ENCODE measurements around the gene SLC6A18.

Gene SLC6A18

DNA sequence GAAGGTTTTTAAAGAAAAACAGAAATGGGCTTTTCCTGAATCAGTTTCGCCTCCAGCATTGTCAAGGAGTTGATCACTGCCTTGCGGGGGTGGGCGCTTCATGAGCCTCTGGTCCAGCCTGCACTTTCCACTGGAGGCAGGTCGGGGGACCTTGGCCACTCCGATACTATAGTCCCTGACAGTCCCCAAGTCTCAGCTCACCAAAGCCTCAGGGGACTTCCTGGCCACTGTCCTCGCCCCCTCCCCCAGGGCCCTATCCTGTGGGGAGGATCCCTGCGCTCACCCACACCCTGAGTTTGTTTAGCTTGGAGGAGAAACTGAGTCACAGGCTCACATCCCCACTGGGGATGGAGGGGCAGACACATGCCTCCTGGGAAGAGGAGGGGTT lies 22.4 kb upstream of the SLC6A18 start:
- no peak for DNase-seq (ENCODE audit: low spot score)

DNA sequence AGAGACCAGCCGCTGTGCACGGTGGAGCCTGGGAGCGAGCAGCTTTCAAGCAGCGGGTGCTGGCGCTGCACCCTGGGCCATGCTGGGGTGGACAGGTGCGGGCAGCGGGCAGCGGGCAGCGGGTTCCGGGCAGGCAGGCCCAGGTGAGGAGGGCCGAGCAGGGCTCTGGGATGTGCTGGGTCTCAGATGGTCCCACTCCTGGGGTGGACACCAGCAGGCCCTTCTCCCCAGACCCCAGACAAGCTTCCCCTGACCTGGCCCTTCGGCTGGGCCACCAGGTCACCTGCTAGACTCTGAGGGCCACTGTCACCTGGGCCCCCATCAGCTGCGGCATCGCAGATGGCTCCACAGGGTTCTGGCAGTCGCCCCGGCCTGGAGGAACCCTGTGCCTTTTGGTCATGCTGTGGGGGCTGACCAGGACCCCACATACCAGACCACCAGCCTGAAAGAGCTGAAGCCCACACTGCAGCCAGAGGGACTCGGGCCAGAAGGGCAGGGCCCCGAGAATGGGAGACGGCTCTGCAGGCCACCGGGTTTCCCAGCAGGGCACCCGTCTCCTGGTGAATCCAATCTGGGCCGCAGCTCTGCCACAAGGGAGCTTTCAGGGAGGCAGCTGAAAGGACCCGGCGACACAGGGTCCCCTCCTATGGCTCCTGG lies 21.7 kb upstream of the SLC6A18 start:
- no peak for DNase-seq (ENCODE audit: low spot score)

DNA sequence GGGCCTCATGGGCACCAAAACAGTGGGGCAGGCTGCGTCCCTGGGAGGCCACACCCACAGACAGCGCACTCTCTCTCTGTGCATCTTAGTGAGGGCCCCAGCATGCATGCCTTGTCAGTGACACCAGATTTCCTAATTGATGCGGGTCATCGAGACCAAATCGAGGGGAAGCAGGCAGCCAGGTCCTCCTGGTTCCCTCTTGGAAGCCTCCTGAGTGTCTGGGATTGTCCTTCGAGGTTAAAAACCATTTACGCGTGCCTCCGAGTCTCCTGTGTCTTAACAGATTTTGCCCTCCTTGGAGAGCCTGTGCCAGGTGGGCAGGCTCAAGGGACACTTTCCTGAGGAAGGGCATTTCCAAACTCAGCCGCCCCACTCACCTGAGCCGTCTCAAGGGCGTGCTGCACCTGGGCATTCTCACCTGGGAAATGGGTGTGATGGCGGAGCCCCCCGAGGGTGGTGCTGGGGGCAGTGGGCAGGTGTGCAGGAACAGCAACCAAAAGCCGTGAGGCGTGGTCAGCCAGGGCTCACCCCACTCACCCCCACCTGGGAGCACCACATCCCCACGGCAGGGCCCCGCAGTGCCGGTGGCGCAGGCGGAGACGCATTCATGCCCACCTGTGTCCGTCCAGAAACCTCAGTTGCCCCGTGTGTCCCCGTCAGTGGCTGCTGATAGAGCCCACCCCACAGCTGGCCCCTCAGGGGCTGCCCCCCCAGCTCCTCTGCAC lies 21.1 kb upstream of the SLC6A18 start:
- DNase-seq (ENCODE audit: low spot score) = no peak

DNA sequence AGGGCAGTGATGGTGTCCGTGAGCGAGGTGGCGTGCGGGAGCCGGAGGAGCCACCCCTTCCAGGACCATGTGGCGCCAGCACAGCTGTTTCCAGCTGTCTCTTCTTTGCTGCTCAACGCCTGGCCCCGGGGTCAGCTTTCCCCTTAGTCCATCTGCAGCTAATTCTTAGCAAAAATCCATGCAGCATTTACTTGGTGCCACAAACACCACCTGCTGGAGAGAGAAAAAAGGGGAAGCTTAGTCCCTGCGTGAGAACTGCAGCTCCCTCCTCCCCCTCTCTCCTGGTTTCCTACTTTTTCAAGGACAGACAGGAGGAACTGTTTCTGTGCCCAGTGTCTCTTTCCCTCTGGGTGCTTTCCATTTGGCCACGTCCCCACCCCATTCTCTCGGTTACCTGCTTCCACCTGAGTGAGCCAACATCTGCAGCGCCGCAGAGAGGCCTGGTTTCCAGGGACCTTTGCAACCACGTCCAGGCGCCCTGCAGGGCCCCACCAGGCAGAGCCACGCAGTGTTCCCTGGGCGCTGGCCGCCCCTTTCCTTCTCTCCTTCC lies 20.4 kb upstream of the SLC6A18 start:
- peak; percentile 28 for DNase-seq (ENCODE audit: low spot score)

DNA sequence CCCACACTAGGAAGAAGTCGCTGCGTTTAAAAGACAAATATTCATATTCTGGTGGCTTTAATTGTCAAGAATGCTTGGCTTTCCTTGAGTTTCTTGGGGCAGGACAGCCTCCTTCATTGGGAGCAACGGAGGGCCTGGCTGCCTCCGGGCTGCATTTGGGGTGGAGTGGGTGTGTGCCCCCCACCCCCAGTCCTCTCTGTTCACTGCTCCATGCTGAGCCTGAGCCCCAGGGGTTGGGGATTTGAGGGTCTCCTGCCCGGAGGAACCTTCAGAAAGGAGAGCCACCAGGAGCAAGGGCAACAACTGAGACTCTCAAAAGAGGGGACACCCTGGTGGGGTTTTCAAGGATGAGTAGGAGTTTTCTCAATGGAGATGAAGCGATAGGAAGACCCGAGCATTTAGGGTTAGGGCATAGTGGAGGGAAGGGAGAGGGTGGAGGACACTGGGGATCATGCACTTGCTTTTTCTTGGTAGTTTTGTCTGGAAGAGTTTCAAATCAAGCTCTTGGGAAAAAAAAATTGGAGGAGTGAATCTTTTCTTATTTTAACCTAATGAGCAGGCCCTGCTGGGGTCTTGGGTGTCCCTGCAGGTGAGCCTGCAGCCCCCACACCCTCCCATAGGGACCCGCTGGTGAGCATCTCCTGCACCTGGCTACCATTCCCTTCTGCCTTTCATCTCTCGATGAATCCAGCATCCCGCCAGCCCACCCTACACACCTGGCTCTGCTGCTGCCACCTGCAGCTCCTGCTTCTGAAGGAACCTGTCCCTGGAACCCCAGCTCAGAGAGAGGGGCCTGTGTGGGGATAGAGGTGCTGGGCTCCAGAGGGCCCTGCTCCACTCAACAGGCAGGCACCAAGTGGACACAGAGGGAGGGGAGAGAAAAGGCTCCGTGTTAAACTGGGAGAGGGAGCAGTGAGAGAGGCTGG lies 19.7 kb upstream of the SLC6A18 start:
- DNase-seq (ENCODE audit: low spot score) = no peak

DNA sequence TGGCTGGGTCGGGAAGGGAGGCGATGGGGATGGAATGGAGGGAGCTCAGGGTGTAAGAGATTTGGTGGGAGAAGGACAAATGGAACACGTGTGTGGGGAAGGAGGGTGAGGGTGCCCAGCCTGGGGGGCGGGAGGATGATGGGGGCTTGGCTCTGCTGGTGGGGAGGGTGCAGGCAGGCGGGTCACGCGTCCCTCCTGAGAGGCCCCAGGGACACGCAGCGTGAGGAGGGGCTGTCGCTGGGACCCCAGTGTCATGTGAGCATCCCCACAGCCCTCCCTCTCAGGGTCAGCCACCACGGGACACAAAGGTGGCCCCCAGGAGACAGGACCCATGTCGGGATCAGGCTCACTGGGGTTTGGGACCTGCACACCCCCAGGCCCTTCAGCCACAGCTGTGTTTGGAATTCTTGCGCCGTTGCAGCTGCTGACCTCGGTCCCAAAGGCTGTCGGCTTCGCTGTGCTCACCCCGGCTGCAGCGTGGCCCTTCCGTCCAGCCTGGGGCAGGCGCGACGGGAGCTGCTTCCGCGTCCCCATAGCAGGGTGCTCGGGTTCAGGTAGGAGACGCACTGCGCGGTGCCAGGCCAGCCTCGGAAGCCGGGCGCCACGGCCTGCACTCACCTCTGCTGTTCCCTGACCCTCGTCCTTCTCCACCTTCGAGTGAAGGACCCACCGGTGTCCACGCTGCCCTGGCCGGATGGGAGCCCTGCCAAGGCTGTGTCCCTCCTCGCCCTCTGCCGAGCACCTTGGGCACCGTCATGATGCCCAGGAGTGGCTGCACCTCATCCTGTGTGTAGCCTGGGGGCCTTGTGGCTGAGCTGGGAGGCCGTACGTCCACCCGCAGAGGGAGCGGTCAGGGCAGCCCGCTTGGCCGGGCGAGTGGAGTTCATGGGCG lies 18.4 kb upstream of the SLC6A18 start:
- no peak for DNase-seq (ENCODE audit: low spot score)

DNA sequence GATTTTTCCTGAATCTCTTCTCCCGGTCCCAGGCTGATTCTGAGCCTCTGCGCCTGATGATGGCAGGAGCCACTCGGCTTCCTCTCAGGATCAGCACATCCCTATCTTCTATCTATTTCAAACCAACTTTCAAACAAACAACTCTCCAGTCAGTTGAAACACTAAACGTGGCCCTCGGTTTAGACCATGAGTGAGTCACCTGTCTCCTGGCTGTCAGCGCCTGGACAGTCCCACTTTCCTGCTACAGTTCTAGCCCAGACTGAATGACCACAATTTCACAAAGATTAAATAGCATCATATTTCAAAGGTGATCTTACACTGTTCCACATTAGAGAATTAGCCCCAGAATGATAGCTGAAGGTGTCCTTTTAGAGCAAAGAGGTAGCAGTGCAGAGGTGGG lies 17.6 kb upstream of the SLC6A18 start:
- no peak for DNase-seq (ENCODE audit: low spot score)

DNA sequence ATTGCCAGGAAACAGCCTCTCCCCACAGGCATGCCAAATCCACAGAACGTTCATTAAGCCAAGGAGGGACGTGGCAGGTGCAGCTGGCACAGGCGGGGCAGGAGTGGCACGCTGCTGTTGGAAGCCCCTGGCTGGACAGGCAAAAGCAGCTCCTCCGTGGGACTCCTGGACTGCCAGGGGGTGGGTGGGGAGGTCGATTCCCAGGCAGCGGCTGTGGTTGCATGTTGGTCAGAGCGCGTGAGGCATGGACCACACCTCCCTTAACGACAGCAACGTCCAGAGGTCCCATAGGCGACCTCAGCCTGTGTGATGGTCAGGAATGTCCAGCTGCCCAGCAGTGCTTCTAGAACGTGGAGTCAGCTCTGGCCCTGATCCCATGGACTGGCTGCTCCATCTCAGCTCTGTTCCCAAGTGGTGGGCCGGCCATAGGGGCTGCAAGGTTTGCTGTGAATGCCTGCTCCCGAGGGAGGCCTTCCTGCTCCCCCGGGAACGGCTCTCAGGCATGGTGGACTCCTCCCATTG lies 16.9 kb upstream of the SLC6A18 start:
- no peak for DNase-seq (ENCODE audit: low spot score)

DNA sequence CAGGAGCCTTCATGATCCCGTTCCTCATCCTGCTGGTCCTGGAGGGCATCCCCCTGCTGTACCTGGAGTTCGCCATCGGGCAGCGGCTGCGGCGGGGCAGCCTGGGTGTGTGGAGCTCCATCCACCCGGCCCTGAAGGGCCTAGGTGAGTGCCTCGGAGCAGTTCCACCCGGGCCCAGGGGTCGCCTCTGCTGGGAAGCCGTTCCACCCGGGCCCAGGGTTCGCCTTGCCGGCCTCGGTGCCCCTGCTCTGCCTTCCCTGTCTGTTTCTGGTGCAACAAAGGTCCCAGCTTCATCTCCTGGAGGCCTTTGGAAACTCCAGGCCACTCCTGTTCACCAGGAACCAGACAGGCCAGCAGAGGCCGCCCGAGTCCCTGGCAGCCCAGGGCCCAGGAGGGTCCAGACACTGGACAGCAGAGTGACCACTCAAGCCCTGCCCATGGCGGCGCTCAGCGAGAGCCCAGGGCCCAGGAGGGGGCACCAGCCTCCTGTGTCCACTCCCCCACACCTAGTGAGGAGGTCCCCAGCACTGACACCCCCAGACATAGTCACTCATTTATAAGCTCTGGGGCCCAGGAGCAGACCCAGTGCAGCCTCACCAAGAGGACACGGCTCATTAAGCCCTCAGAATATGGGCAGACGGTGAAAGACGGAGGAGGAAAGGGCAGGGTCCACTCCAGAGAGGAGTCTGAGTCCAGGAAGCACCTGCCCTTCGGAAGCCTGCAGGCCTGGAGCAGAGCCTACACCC lies 16.3 kb upstream of the SLC6A18 start:
- DNase-seq (ENCODE audit: low spot score) = no peak

DNA sequence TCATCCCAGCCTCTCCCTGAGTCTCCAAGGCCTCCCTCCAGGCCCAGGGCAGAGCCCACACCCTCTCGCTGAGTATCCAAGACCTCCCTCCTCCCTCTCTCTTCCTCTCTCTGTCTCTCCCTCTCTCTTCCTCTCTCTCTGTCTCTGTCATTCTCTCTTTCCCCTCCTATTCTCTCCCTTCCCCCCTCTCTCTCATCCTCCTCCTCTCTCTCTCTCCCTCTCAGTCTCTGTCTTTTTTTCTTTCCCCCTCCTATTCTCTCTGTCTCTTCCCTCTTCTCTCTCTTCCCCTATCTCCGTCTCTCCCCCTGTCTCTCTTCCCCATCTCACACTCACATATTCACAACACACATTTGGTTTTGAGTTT lies 15.7 kb upstream of the SLC6A18 start:
- DNase-seq (ENCODE audit: low spot score) = no peak

DNA sequence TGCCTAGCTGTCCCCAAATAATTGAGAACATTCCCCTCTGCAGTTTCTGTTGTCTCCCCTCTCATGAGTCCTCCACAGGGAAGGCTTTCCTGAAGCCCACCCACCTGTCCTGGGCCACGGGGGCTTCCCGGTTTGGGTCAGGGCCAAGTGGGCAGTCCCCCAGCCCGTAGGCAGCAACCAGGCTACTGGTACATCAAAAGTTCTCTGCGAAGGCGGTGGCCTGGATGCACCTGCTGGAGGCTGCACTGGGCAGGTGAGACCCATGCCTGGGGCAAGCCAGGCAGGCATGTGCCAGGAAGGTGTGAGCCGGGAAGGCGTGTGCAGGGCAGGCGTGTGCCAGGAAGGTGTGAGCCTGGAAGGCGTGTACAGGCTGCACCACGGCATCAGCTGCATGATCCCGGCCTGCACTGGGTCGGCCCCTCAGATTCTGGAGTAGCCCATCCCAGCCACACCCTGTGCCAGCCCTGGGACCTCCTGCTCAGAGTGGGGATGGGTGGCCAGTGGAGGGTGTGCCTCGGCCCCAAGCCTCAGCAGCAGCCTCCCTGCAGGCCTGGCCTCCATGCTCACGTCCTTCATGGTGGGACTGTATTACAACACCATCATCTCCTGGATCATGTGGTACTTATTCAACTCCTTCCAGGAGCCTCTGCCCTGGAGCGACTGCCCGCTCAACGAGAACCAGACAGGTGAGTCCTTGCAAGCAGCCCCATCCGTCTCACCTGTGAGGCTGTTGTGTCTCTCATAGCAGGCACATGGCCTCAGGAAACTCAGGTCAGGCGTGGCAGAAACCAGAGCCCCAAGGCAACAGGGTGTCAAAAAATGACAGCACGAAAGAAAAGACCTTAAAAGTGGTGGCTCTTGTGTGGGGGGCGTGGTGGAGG lies 15.0 kb upstream of the SLC6A18 start:
- DNase-seq (ENCODE audit: low spot score) = no peak

DNA sequence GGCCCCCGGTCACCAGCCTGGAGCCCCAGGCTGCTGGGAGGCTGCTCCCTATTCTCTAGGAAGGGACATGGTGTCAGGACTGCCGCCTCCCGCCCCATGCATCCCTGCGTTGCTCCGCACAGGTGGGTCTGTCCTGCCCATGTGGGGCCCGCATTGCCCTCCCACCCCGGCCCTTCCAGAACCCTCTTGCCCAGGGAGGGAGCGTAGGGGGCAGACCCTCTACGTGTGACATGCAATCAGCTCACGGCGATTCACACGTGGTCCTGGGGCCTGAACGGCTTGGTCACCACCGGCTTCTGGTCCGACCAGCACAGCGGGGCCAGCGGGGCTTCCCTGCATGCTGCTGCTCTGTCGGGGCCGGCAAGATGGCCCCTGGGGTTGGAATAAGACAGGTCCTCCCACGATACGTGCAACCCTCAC lies 14.3 kb upstream of the SLC6A18 start:
- DNase-seq (ENCODE audit: low spot score) = no peak

DNA sequence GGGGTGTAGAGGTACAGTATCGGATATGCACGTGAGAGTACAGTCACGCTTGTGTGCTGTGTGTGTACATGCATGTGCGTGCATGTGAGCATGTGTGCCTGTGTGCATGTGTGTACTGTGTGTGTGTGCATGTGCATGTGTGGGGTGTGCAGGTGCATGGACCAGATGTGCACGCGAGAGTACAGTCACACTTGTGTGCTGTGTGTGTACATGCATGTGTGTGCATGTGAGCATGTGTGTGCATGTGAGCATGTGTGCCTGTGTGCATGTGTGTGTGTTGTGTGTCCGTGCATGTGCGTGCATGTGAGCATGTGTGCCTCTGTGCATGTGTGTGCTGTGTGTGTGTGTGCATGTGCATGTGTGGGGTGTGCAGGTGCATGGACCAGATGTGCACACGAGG lies 13.5 kb upstream of the SLC6A18 start:
- no peak for DNase-seq (ENCODE audit: low spot score)

DNA sequence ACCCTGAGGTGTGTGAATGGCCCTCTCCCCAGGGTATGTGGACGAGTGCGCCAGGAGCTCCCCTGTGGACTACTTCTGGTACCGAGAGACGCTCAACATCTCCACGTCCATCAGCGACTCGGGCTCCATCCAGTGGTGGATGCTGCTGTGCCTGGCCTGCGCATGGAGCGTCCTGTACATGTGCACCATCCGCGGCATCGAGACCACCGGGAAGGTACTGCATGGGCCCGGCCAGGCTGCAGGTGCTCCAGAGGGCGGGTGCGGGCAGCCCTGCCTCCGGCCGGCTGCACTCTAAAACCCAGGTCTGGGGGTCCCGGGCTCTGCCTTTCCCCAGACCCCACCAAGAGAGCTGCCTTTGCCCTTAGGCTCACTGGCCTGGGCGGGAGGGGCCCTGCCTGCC lies 12.9 kb upstream of the SLC6A18 start:
- no peak for DNase-seq (ENCODE audit: low spot score)

DNA sequence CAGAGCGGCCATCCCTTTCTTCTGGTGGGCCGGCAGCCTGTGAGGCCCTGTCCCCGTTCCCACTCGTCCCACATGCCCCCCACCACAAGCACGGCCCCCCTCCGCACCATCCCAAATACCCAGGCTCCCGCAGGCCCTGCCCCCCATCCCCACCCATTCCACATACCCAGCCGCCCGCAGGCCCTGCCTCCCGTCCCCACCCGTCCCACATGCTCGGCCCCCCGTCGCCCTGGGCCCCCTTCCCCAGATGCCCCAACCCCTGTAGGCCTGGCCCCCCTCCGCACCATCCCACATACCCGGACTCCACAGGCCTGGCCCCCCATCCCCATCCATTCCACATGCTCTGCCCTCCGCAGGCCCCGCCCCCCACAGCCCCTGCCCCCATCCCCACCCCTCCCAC lies 12.3 kb upstream of the SLC6A18 start:
- DNase-seq (ENCODE audit: low spot score) = no peak

DNA sequence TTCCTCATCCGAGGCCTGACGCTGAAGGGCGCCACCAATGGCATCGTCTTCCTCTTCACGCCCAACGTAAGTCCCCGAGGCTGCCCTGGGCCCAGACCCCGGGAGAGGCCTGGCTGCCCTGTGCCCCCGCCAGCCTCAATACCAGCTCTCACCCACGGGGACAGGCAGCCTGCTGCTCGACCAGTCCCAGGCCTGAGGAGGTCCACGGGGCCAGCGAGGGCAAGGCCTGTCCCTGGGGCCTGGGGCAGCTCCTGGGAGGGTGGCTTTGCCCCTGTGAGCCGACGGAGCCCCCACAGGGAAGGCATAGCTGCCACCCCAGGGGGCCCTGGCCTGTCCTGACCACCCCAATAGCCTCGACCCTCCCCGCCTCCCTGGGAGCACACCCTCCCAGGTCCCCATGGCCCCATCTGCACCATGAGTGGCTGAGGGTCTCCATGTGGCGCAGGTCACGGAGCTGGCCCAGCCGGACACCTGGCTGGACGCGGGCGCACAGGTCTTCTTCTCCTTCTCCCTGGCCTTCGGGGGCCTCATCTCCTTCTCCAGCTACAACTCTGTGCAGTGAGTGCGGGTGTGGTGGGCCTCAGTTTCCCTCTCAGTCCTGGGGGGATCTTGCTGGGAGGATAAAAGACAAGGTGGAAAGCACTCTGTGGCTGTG lies 11.5 kb upstream of the SLC6A18 start:
- DNase-seq (ENCODE audit: low spot score) = no peak

DNA sequence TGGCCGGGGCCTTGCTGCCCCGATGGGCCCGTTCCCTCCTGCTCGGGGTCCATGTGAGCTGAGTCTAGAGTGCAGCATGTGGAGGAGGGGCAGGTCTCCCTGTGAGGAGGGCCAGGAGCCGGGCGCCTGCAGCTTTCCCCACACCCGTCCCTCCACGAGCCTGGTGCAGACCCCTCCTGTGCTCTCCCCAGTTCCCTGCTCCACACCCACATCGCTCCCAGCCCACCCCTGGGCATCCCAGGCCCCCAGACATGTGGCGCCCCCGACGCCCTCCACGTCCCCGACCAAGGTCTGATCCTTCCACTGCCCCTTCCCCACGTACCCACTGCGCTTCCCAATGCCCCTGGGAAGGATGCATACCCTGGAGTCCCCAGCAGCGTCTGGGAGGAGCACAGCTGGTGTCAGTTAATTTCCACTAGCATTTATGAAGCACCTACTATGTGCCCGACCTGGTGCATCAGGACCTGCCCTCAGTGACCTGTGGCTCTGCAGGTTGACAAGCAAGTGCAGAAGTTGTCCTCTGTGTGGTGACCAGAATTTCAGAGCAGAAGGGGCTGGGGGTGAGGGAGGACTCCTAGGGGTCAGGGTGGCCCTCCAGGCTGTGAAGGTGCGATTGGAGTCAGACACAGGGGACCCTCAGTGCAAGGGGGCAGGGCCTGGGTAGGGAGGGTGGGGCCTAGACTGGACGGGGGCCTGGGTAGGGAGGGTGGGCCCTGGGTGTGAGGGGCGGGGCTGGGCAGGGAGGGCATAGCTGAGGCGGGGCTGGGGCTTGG lies 10.8 kb upstream of the SLC6A18 start:
- DNase-seq (ENCODE audit: low spot score) = no peak

DNA sequence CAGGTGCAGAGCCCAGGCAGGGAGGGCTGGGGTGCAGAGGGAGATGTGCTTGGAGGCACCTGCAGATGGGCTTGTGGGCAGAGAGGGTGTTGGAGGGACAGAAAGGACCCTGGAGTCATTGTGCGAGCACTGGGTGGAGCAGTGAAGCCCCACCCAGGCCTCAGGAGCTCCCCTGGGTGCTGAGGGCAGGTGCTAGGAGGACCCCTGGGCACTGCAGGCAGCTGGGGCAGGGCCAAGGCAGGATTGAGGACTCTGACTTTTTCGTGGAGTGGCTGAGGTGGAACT lies 10.3 kb upstream of the SLC6A18 start:
- no peak for DNase-seq (ENCODE audit: low spot score)
